Upper lobe of left lung (tissue), 6 donors: Measurements from ENCODE around the gene PBX4. TPM values are rescaled to one million over a fixed set of nuclear protein-coding genes. Genes with fewer than 3 reads are reported as not detected.

Source experiments
- ATAC-seq, 2 donors: fragments of 200-7000 bp; cut with Tn5 transposase; one replicate each; pipeline ENCODE4 v1.9.1; 2022; ENCODE audit warnings: mild to moderate bottlenecking in 2 of 2, moderate library complexity in 2 of 2; ENCODE audit not compliant: low FRiP score in 2 of 2
- DNase-seq, 2 donors: peaks; one replicate each; pipeline ENCODE4 v3.0.0-alpha.2; 2019 to 2020
- H3K27ac ChIP-seq, 4 donors: fragments of 200-600 bp; sonication (generic); one replicate each; pipeline ENCODE4 v1.5.1; 2016 to 2019
- H3K27me3 ChIP-seq, 4 donors: fragments of 200-600 bp; sonication (generic); one replicate each; pipeline ENCODE4 v1.5.1; 2017 to 2019
- H3K36me3 ChIP-seq, 4 donors: fragments of 200-600 bp; sonication (generic); one replicate each; pipeline ENCODE4 v1.5.1; 2016 to 2019
- H3K4me1 ChIP-seq, 4 donors: fragments of 200-600 bp; sonication (generic); one replicate each; pipeline ENCODE4 v1.5.1; 2018 to 2019
- H3K4me3 ChIP-seq, 4 donors: fragments of 200-600 bp; sonication (generic); one replicate each; pipeline ENCODE4 v1.5.1; 2017 to 2019; ENCODE audit warnings: mild to moderate bottlenecking in 2 of 4, moderate library complexity in 1 of 4
- H3K9me3 ChIP-seq, 4 donors: fragments of 200-600 bp; sonication (generic); one replicate each; pipeline ENCODE4 v1.5.1; 2018 to 2019
- CTCF ChIP-seq, 6 experiments: fragments of 450-650 bp in 4 of 6; fragments of 200-600 bp in 2 of 6; sonication (generic) in 2 of 6; IDR thresholded peaks; one replicate each; pipeline ENCODE4 v1.5.1; 2016 to 2019; ENCODE audit warnings: antibody characterized with exemption in 6 of 6
- EP300 ChIP-seq, 4 donors: sonication (generic); formaldehyde crosslinking; IDR thresholded peaks; one replicate each; pipeline ENCODE4 v1.5.1; 2017; ENCODE audit warnings: antibody characterized with exemption in 4 of 4, control low read depth in 2 of 4
- POLR2A ChIP-seq, 4 donors: fragments of 450-650 bp; IDR thresholded peaks; one replicate each; pipeline ENCODE4 v1.5.1; 2016 to 2017; ENCODE audit warnings: antibody characterized with exemption in 4 of 4, mild to moderate bottlenecking in 2 of 4
- POLR2AphosphoS5 ChIP-seq, 2 donors: sonication (generic); formaldehyde crosslinking; IDR thresholded peaks; one replicate each; pipeline ENCODE4 v1.5.1; 2017; ENCODE audit warnings: antibody characterized with exemption in 2 of 2
- WGBS, 2 donors: methylation state at CpG; one replicate each; pipeline ENCODE4 v1.1.5; 2017 to 2018; 5-methylcytosine and 5-hydroxymethylcytosine counted together
- total RNA-seq, 6 donors: library from RNA; depleted of rRNA in 4 of 6; stranded (reverse); fragments of >200 nt in 4 of 6; gene quantifications; one replicate each; pipeline versions ENCODE4 v1.1.0 to v1.2.1, GENCODE V29; 2016 to 2021
- donor health status: DM: no; HTN: no; CAD: no; lungs with moderate emphysema.
- donor health status: DM: no; HTN: yes; CAD: no; lungs with severe emphysema.

PBX4 gene
- total RNA-seq, 6 donors from 2014 or later = 2.0 to 30.4 (median 5.8) TPM

GRCh38 chr19:19657397-19657783 lies 38.9 kb upstream of the PBX4 start:
- whole genome bisulfite sequencing, 2 donors = 90 to 91% methylated on average over 5 to 10 of the region's 10 CpGs
- Histone ChIP-seq H3K27me3 (no peaks in the 10 kb centered on the region), H3K4me1 (peaks cover 9 to 21% (median 13%) of the 10 kb centered on the region in 4 donors), H3K9me3 (no peaks in the 10 kb centered on the region), H3K4me3 (no peak overlapping the region), H3K27ac (no peak overlapping the region), H3K36me3 (peaks cover 54 to 79% (median 74%) of the 10 kb centered on the region in 4 donors)
- no peak for DNase-seq
- no peak for TF ChIP-seq POLR2A (IDR thresholded peaks at IDR 0.05)
- no peak for TF ChIP-seq POLR2AphosphoS5 (IDR thresholded peaks at IDR 0.05)
- TF ChIP-seq EP300 (IDR thresholded peaks at IDR 0.05) = no peak
- TF ChIP-seq CTCF (IDR thresholded peaks at IDR 0.05) = no peak
- ATAC-seq = no peak

- H3K4me3 ChIP-seq = no peak overlapping the region
- H3K27ac ChIP-seq = no peak overlapping the region
- DNase-seq (peak in 1 of 2 donors; percentile 64), ATAC-seq (no peak)
- H3K36me3 ChIP-seq = peaks cover 58 to 86% (median 80%) of the 10 kb centered on the region in 4 donors
- no peaks in the 10 kb centered on the region for H3K9me3 ChIP-seq
- WGBS, 2 donors = 90 to 96% methylated on average over 5 to 33 of the region's 33 CpGs
- H3K27me3 ChIP-seq = no peaks in the 10 kb centered on the region
- peaks cover 2 to 14% (median 6%) of the 10 kb centered on the region in 4 donors for H3K4me1 ChIP-seq
- TF ChIP-seq EP300 (IDR thresholded peaks at IDR 0.05) = no peak
- no peak for TF ChIP-seq POLR2AphosphoS5 (IDR thresholded peaks at IDR 0.05)
- no peak for TF ChIP-seq CTCF (IDR thresholded peaks at IDR 0.05)
- TF ChIP-seq POLR2A (IDR thresholded peaks at IDR 0.05) = no peak
These were observed 38.2 kb upstream of the PBX4 start for GRCh38 chr19:19656451-19657396.

- Histone ChIP-seq H3K27ac (no peak overlapping the region), H3K4me1 (peaks cover 0 to 5% (median 0%) of the 10 kb centered on the region in 4 donors), H3K36me3 (peaks cover 58 to 95% (median 90%) of the 10 kb centered on the region in 4 donors), H3K4me3 (no peak overlapping the region), H3K27me3 (no peaks in the 10 kb centered on the region), H3K9me3 (no peaks in the 10 kb centered on the region)
- DNase-seq = peak in 1 of 2 donors; percentile 69
- no peak for TF ChIP-seq POLR2A (IDR thresholded peaks at IDR 0.05)
- TF ChIP-seq EP300 (IDR thresholded peaks at IDR 0.05) = no peak
- no peak for TF ChIP-seq POLR2AphosphoS5 (IDR thresholded peaks at IDR 0.05)
- no peak for TF ChIP-seq CTCF (IDR thresholded peaks at IDR 0.05)
- ATAC-seq = no peak
- WGBS, 2 donors = 84 to 94% methylated on average over 7 to 27 of the region's 27 CpGs
These were observed 37.3 kb upstream of the PBX4 start for GRCh38 chr19:19655641-19656343.

- no peak overlapping the region for H3K27ac ChIP-seq
- H3K27me3 ChIP-seq = no peaks in the 10 kb centered on the region
- peak in 1 of 2 donors; percentile 71 for DNase-seq
- no peak for TF ChIP-seq CTCF (IDR thresholded peaks at IDR 0.05)
- no peak for TF ChIP-seq POLR2A (IDR thresholded peaks at IDR 0.05)
- TF ChIP-seq EP300 (IDR thresholded peaks at IDR 0.05) = no peak
- TF ChIP-seq POLR2AphosphoS5 (IDR thresholded peaks at IDR 0.05) = no peak
- H3K4me3 ChIP-seq = no peak overlapping the region
- peaks cover 58 to 100% (median 96%) of the 10 kb centered on the region in 4 donors for H3K36me3 ChIP-seq
- peaks cover 0 to 4% (median 0%) of the 10 kb centered on the region in 4 donors for H3K4me1 ChIP-seq
- no peaks in the 10 kb centered on the region for H3K9me3 ChIP-seq
- no peak for ATAC-seq
- WGBS, 2 donors = 96 to 98% methylated on average over 19 to 21 of the region's 22 CpGs
These were observed 36.6 kb upstream of the PBX4 start for GRCh38 chr19:19655051-19655594.
